ENCODE measurements around the gene PAPPA2.
"Not testable (repeated sequence)": the region's sequence is repeated elsewhere in the genome, so short reads cannot be mapped to it uniquely, and the experiment has no call there.

The PAPPA2 gene, protein sequence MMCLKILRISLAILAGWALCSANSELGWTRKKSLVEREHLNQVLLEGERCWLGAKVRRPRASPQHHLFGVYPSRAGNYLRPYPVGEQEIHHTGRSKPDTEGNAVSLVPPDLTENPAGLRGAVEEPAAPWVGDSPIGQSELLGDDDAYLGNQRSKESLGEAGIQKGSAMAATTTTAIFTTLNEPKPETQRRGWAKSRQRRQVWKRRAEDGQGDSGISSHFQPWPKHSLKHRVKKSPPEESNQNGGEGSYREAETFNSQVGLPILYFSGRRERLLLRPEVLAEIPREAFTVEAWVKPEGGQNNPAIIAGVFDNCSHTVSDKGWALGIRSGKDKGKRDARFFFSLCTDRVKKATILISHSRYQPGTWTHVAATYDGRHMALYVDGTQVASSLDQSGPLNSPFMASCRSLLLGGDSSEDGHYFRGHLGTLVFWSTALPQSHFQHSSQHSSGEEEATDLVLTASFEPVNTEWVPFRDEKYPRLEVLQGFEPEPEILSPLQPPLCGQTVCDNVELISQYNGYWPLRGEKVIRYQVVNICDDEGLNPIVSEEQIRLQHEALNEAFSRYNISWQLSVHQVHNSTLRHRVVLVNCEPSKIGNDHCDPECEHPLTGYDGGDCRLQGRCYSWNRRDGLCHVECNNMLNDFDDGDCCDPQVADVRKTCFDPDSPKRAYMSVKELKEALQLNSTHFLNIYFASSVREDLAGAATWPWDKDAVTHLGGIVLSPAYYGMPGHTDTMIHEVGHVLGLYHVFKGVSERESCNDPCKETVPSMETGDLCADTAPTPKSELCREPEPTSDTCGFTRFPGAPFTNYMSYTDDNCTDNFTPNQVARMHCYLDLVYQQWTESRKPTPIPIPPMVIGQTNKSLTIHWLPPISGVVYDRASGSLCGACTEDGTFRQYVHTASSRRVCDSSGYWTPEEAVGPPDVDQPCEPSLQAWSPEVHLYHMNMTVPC (N-terminal part only)

DNA sequence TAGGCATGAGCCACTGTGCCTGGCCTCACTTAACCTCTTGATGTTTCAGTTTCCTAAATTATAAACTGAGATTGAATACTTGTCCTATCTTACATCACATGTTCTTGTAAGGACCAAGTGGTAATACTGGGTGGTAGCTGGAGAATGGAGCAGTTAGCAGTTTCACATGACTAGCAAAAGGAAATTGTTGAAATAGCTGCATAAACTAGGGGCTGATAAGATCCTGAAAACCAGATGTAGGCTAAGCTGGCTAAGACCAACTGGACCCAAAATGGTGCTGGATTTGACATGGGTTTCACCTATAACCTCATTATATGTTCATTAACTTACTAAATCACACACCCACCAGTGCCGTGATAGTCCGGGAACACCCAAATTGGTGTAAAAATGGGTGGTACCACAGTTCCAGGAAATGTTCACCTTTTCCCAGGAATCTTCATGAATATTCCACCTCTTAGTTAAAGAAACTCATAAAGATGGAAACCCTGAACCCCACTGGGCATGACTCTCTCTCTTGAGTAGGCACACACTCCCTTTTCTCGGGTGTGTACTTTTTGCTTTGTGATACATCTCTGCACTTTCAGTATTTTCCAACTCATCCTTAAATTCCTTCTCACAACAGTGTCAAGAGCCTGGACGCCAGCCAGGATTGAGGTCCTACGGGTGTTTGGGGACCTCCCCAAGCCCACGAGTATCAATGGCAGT lies at the start of gene PAPPA2:
Gene PAPPA2, plus strand, starts transcription at position 502 of the 705 bp plus-strand sequence. CDS start 93,148 bp downstream, outside the sequence.
- DNase-seq, result no peak

GRCh38 chr1:176416777-176417176 lies 46.2 kb upstream of the PAPPA2 start:
- DNase-seq, result no peak

GRCh38 chr1:176419608-176420007 lies 43.4 kb upstream of the PAPPA2 start:
- DNase-seq, result peak; percentile 37 to 48

DNA sequence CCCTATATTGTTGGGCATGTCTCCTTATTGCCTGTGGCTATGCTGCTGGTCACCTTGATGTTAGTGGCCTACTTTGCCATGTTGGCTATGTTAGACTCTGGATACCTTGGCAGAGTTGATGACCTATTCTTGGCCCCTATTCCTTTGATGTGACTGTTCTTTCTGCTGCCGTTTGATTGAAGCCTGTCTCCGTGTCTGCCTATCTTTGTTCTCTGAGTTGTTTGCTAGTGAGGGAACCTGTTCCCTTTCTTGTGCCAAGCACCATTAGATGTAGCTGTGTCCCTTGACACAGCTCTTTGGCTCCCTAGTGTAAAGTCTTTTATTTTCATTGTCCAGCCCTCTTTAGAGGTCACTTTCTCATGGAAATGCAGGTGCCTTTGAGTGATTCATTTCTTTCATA lies 28.7 kb upstream of the PAPPA2 start:
- DNase-seq, result no peak

DNA sequence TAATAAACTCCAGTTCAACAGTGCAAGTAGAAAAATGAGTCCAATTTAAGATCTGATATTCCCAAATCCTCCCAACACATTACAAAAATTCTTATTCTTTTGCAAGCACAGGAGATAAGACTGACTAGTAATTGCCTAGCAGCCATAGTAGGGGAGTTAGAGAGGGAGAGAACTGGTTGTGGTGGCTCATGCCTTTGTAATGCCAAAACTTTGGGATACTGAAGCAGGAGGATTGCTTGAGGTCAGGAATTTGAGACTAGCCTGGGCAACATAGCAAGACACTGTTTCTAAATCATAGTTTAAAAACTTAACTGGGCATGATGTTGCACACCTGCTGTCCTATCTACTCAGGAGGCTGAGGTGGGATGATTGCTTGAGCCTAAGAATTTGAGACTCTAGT lies 26.7 kb upstream of the PAPPA2 start:
- no peak for DNase-seq

DNA sequence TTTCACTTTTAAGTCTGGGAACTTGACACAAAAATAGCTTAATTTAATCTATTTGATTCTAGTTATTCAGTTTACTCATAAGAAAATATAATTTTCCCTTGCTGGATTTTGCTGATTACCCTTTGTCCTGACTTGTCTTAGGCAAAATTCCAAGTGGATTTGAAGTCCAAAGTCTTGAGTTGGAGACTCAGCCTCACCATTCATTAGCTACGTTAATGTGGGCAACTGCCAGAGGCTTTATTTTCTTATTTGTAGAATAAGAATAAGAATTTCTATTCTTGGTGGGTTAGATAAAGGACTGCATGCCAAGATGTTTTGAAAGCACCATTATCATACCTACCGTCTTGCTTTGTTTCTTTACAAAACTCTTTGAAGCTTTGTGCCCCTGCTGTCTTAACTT lies 22.8 kb upstream of the PAPPA2 start:
- DNase-seq, result no peak

GRCh38 chr1:176444286-176444685 lies 18.7 kb upstream of the PAPPA2 start:
- peak in 1 of 2 experiments; percentile 47 for DNase-seq

- no peak for DNase-seq
Observed at GRCh38 chr1:176445402-176445801, 17.6 kb upstream of the PAPPA2 start.

GRCh38 chr1:176448340-176448739 lies 14.6 kb upstream of the PAPPA2 start:
- DNase-seq, result no peak

- DNase-seq, result no peak
Observed at GRCh38 chr1:176450526-176450925, 12.4 kb upstream of the PAPPA2 start.

DNA sequence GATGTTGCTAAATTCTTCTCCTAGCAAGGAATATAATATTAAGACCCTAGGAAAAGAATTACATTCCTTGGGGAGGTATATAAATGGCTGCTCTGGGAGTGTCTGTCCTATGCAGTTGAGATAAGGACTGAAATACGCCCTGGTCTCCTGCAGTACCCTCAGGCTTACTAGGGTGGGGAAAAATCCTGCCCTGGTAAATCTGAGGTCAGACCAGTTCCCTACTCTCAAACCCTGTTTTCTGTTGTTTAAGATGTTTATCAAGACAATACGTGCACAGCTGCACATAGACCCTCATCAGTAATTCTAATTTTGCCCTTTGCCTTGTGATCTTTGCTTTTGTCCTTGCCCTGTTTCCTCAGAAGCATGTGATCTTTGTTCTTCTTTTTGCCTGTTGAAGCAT lies 11.2 kb upstream of the PAPPA2 start:
- not testable (repeated sequence) for DNase-seq

DNA sequence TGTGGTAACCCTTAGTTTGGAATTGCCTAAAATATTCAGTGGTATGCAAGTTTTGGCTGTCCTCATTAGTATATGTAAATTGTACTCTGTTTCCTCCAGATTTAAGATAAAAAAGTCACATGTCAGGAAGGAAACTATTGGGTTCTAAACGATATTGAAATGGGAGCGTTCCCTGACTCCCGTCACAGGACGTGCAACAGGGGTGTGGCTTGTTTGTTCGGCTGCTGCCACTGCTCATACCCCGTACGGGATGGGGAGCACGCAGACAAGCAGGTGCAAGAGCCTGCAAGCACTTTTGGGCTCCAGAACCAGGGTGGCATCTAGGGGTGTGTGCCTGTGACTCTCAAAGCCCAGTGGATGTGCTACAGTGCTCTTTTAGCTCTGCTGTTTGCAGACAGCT lies 6.2 kb upstream of the PAPPA2 start:
- DNase-seq, result no peak

- DNase-seq, result no peak
Observed at GRCh38 chr1:176460544-176461336, 2.2 kb upstream of the PAPPA2 start.

GRCh38 chr1:176461576-176461975 lies 1.4 kb upstream of the PAPPA2 start:
- DNase-seq, result no peak

GRCh38 chr1:176466514-176466913 lies 3.5 kb downstream of the PAPPA2 start:
- peak; percentile 29 to 77 for DNase-seq

DNA sequence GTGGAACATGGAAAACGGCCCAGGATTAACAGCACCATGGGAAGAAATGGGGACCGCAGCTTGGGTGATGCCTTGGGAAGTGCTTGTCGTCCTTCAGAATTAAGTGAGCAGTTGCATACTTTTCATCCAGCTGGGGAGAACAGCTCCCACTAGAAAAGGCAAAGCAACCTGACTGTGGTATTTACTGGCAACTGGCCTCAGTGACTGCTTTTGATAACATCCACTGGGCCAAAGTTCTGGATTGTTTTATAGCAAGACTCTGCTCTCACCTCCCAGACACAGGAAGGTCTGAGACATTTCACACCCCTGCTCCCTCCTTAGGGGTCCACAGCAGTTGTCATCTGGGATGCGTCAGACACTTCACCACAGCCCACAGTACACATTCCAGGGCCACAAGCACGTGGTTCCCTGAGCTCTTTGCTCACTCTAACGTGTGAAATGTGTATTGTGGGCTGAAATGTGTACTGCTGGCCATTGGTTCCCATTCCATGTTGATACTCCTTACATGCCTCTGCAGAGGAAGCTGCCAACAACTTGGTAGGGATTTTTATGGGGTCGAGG lies 6.6 kb downstream of the PAPPA2 start:
- no peak for DNase-seq

- no peak for DNase-seq
Observed at GRCh38 chr1:176471338-176472121, 8.6 kb downstream of the PAPPA2 start.

DNA sequence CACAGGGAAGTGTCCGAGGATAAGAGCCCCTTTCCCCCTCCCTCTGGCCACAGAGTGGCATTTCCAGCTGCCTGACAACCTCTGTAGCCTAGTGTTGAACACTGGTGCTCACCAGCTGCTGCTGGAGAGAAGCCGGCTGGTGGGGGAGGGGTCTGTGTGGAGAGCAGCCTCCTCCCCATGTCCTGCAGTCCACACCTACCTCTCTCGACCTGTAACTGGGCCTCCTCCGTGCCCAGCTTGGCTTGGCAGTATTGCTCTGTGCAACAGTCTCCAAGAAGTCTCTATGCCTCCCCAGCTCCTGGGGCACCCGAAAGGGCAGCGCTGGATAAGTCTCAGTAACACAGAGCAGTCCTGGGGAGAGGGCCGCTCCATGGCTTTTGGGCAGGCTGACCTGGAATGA lies 17.0 kb downstream of the PAPPA2 start:
- peak in 1 of 2 experiments; percentile 22 for DNase-seq

DNA sequence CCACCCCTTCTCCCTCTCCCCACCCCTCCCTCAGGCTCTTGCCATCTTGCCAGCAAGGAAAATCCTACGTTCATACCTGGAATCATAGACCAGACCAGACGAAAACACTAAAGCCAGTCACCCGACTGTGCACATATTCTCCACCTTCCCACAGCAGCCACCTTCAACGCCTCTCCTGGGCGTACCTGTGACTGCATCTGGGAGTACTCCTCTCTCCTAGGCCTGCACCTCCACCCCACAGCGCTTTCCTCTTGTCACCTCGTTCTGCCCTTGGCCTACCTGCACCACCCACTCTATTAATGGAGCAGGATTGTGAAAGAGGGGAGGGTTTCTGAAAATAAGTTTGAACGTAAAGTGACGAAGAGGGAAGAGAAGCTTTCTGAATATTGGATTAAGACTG lies 17.8 kb downstream of the PAPPA2 start:
- no peak for DNase-seq

- no peak for DNase-seq
Observed at GRCh38 chr1:176485083-176485482, 22.1 kb downstream of the PAPPA2 start.

GRCh38 chr1:176494436-176494835 lies 31.5 kb downstream of the PAPPA2 start:
- peak in 1 of 2 experiments; percentile 32 for DNase-seq
